ENCODE measurements around the gene BCAR3.

The BCAR3 gene

DNA sequence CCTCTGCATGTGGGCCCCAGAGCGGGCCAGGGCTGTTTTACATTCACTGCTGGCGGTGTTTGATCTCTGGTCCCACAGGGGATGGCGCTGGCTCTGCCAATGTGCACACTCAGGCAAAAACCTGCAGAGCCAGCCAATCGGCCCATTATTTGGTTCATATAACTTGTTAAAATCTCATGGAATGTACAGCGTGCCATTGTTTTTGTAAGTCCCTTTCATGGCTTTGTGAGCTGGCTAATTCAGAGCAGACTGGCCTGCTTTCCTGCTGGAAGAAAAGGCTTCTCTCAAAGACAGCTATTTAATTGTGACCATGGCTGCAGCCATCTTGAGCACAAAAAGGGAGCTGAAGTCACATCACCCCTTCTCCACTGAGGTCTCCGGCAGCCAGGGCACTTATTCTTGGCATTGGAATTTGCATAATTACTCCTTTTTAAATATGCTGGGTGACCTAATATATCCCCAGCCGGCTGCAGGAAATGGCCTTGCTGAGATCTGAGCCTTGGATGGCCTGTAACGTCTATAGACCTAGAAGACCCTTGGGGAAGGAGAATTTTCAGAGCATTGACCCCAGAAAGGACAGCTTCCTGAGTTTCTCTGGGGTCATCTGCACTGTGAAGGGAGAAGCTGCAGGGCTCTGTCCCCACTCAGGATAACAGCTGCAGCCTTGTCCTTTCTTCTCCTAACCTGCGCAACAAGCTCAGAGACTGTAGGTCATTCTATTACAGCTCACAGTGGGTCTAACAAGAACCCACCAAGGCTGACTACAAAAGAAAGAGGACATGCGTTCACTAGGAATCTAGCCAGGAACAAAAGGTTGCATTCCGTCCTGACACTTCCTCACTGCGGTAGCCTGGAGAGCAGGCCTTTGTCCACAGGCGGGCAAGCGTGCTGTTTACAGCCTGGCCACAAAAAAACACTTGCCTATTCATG lies 45.8 kb downstream of the BCAR3 start:
- DNase-seq: no peak

DNA sequence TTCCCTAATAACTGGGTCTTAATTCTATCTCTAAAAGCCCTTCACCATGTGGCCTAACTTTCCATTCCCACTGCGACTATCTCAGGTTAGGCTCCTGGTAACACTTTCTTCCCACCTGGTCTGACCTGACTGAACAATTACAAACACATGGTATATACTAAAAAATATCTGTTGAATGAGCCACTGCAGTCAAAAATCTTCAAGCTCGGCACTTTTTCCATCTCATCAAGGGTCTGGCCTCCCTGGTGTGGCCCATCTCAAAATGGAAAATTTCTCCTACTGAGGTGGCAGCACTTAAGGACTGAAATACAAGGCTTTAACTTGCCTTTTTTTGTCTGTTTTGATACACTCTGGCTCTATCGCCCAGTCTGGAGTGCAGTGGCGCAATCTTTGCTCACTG lies 48.3 kb downstream of the BCAR3 start:
- DNase-seq: no peak

DNA sequence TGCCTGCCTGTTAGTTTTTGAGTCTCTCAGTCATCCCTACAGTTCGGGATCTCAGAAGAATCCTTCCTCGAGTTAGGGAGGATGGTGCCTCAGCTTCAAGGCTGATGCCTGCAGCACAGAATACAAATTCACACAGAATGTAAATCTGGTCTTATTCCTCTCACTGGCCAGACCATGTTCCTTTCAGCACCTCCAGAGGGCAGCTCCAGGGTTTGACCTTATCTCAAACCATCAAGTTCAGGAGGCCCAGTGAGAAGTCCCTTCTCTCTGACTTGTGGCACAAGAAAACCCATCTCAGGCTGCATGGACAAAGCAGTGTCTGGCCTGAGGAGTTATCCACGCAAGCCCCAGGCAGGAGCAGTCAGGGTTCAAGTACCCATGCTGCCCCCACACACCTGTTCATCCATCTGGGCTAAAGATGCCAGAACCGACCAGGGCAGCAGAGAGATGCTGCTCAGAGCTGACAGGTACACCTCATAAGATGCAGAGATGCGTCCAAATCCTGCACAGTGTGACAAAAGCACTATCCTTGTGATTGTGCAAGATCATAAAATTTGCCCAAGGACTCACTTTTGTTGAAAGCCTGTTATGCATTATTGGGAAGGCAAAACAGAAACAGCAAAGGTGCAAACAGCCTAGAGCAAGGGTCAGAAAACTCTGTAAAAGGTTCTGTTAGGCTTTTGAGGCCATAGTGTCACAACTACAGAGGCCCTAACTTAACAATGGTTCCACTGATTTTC lies 49.8 kb downstream of the BCAR3 start:
- no peak for DNase-seq

DNA sequence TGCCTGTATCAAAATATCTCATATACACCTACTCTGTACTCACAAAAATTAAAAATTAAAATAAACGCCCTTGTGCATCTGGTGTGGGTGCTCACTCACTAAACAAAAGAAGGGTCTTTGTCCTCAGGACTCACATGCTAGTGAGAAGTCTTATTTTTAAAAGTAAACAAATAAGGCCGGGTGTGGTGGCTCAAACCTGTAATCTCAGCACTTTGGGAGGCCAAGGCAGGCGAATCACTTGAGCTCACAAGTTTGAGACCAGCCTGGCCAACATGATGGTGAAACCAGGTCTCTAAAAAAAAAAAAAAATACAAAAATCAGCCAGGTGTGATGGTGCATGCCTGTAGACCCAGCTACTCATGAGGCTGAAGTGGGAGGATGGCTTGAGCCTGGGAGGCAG lies 51.5 kb downstream of the BCAR3 start:
- DNase-seq: no peak

DNA sequence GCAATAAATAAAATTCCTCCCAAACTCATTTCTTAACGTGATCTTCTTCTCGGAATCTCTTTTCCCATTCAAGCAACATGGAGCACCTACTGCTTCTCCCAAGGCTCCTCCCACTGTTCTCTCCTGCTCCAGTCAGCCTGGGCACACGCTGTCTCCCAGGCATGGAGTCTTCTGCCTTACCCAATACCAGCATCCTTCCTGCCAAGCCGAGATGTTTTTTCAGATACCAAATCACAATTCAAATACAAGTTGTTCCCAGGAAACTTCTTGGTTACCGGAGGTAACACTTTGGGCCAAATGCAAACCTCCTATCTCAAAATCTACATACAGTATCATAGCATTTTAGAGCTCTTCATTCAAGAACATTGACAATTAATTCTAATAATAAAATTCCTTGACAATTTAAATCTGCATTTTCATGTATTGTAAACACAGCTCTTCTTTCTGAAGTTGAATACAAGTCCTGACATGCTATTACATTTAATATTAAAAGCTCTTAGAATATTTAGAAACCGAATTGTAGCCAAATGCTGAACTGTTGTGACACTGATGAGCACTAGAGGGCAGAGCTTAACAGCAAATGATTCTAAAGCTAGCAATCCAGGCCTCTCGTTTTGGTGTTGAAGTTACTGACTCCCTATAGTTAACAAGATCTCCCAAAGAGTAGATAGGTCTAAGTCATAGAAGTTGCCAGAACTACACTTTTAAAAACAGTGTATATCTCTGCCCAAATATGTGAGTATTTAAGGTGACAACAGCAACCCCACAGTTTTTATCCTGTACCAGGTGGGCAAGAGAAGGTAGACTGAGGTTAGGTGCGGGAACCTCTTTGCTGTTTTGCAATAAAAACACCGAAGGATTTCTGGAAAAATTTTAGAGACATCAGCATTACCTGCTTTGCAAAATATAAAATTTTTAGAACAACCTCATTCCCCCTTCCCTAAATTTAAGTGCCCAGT lies 52.3 kb downstream of the BCAR3 start:
- no peak for DNase-seq

DNA sequence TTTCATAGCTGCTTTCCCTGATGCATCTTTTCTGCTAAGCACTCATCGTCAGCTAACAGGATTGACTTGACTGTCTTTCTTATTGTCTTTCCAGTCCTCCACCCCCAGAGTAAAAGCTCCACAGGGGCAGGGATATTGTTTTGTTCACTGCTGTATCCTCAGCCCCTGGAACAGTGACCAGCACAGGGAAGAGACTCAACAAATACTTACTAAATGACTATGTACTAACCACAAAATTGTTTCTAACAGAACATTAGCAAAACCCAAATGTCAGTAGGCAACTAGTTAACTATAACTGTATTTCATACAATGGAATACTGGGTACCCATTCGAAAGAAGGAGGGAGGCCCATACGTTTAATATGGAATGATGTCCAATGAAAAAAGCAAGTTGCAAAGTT lies 53.0 kb downstream of the BCAR3 start:
- no peak for DNase-seq

DNA sequence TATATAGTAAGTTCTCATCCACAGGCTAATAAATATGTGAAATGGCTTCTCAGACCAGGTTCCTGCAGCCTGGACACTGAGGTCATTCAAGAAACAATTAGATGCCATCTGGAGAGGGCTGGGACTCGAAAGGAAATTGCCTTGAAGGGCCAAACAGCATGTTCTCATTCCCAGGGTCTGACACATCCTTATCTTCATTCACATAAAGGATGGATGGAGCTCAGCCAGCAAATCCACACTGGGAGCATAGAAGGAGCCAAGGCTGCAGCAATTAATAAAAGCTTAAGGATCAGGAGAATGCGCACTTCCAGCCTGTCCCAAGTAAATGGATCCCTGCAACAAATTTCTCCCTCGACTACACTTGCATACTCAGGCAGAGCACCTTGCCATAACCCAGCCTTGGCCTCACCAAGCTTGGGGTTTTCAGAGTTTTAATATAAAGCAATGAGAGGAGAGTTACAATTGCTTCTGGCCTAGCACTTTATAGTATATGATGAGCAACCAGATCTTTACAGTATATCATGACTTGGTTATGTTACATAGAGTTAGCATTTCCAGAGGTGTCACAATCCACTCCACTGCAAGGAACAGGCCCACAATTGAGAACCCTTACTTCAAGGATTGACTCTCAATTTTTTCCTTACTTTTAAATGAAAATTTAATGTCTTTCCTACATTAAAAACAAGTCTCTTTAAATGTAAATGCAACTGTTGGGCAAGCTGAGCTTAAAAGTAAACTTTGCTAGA lies 55.9 kb downstream of the BCAR3 start:
- DNase-seq: no peak

DNA sequence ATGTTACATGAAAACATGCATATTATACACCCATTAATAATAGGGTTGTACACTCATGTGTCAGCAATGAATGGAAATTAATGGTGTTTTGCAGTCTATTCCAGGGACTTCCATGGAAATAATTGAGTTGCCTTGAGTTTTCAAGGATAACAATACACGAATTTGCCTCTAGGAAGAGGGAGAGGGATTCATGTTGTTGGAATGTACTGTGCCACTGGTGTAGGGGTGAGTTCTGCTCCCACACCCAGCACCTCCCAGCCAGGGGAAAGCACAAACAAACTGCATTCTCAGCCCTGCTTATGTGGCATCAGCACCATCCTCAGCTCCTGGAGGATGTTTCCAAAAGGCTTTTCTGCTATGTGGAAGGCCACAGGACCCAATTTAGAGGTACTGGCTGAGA lies 57.8 kb downstream of the BCAR3 start:
- DNase-seq: no peak

DNA sequence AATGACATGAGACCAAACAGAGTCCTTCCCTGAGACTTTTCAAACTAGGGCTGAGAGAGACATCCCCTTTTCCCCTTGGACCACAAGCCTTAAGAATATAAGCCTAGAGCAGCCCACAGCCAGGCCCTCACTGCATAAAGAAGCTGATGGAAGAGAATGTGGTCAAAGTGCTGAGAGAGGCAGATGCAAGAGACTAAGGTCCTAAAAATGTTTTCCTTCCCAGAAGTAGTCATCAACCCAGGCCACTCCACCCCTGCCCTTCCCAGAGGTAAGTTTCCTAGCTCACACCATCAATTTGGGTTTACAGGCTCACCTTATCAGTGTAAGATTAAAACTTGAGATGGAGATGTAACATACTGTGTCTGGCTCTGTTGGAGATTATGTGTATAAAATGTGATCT lies 58.2 kb downstream of the BCAR3 start:
- no peak for DNase-seq

DNA sequence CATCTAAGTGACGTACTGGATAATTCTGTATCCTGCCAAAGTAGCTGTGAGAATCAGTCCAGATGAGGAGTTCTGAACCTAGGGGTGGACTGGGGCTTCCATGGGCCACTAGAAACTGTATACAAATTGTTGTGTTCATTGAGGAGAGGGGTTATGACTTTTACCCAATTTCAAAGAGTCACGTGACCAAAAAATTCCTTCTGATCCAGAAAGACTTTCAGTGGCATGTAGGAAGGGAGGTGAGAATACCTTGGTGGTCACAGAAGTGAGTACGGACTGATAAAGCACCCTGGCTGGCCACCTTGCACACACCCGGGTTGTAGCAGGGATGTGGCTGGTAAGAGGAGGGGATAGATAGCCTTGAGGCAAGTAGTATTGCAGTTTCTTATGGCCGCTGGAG lies 60.4 kb downstream of the BCAR3 start:
- no peak for DNase-seq

DNA sequence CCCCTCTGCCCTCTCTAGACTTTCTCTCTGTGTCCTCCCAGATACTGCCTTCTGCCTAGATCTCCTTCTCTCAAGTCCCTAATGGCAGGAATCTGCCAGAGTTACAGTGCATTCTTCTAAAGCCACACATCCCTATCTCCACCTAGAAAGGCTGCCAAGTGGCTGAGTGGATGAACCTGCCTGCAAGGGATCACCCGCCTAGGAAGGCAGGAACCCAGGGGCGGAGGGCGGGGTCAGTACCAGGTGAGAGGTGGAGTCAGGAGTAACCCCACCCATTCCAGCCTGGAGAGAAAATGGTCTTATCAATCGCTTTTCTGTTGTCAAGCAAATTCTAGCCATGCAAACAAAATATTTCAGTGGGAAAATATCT lies 60.8 kb downstream of the BCAR3 start:
- no peak for DNase-seq

DNA sequence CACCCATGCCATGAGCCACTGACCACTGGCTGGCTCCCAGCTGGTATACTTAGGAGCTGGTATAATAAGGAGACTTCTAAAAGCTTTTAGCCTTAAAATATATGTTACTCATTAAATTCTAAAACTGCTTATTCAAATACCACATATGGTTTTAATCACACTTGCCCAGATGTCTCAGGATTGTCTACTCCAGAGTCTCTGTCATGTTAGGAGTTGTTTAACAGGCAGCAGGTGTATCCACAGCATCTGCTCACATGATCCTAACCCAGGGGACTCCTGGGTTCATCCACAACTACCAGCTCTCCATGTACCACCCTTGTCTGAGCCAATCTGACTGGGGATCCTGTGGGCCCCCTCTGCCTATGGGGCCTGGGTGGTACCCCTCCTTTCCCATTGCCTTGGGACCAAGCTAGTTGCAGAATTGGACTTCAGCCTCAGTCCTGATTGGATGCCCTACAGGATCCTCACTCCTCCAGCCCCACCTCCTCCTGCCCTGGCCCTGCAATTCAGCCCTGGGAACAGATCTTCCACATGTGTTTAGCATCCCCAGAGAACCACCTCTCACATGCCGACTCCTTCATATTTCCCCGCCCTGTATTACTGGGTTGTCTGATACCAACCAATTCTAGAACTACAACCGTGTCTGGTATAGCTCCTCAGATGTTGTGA lies 61.3 kb downstream of the BCAR3 start:
- DNase-seq: no peak

DNA sequence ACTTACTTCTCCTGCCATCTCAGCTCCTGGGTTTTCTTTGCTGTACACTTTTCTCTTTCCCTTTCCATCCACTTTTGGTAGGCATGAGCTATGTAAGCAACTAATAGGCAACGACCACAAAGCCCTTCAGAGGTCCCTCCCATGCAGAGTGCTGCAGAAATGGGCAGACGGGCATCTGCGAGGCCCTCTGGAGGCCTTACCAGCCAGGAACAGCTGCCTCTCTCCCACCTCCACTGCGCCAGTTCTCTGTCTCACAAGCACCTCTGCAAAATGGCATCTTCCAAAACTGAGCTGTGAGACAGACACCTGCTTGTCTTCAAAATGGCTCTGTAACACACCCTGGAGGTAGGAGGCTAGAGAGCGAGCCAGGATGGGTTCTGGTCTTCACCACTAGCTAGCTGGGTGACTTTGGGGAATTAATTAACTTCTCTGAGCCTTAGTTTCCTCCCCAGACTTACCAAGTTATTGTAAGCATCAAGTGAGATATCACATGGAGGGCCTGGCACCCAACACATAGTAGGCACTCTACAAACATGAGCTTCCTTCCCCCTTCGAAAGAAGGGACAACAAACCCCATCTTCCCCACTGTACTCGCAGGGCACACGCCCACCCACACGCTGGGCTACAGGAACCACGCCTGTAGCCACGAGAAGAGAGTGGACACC lies 62.0 kb downstream of the BCAR3 start:
- no peak for DNase-seq

DNA sequence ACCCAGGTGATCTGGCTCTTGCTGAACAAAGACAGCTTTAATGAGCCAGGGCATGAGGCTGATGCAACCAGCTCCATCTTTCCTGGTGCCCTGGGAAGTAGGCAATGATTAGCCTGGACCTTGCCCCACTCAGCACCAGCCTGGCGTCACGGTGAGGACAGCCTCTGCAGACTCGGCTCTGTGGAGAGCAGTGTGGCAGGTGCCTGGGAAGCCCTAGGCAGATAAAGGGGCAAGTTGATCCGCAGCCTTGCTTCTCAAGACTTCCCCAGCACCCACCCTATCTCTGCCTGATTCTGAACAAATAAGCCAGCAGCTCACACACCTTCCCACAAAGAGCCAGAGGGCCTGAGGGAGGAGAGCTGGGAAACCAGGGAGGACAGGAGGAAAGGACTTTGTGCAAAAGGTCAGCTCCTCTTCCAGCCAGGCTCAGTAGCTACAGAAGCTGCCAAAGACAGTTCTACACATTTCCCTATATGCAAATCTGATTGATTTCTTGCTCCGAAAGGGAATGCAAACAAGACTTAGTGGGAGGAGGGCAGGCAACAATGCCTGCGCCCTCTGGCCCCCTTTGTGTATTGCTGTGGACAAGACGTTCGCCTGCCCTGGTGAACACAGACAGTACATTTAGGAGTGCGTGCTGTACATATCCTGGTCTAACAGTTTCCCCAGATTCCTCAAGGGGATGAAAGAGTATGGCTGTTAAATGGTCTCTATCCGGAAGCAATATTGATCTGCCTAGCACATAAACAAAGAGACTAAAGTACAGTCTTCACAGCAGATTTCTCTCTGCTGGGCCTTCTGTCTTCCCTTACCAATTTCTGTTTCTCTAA lies 63.8 kb downstream of the BCAR3 start:
- no peak for DNase-seq

DNA sequence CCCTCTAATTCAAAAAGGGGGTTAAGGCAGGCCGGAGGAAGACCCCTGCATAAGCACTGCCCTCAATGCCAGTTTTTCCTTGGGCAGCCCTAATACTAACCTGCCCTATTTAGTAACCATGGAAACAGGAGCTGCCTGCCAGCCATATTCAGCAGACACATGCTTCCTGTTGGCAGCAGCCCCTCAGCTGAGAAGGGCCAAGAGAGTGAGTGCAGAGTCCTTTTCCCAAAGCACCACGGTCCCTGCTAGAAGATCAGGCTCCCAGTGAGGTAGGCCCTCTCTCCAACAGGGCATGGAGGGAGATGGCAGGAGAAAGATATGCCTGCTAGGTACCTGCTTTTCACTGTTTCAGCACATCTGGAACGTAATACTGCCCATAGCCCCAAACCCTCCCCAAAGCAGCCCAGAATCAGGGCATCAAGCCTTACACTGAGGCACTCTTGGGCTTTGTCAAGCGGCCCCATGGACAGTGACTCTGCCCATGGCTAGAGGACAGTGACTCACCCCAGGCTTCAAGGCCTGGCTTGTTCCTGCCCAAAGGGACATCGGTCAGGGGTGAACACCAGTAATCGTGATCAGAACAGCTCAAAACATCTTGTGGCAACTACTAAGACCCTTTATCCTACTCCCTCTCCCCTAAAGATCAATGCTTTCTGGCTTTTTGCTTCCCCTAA lies 64.5 kb downstream of the BCAR3 start:
- DNase-seq: no peak

DNA sequence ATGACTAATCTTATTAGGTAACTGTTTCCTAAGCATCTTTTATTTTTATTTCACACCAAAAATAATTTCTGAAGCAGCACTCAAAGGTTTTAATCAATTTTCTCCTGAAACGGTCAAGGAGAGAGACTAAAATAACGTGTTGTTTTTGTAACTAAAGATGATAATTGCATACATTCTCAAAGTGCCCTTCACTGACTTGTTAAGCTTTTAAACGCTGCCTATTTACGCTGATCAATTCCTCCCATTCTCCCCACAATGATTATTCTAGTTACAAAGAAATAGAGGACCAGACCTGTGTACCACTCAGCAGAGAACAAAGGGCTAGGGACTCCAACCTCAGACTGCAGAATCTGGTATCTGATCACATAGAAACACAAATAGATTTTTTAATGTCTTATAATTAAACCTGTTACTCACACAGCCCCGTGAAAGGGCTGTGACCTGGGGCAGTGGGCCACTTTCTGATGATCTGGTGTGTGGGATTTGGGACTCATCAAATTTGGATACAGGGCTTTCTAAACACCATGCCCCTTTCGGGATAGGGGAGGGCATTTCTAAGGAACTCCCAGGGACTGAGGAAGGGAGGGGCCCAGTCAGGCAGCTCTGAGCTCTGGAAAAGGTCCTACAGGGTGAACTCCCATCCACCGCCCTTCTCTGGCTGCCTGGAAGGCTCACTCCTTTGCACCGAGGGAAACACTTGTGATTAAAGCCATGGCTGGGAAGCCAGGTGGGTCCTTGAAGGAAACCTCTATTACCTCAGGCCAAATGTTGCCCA lies 65.2 kb downstream of the BCAR3 start:
- DNase-seq: no peak

DNA sequence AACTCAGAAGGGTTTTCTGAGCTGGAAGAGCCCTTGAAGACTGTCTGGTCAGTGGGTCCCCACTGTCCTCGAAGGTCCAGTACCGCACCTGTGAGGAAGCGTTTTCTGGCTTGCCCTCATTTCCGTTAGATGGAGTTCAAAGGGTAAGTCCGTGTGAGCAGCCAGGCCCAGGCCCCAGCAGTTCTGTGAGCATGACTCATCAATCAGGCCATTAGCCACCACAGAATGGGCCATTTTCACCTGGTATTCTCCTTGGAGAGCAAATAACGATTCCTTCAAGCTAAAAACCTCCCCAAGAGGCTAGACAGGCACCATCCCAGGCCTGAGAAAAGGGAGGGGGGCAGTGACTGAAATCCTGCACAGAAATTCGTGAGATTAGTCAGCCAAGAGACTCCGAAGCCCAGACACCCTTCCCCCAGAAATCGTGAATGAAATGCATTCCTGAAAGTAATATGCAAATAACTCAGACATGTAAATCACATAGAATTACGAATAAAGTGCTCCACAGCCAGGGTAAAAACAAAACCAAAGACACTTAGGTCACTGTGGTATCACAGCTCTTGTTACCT lies 66.0 kb downstream of the BCAR3 start:
- DNase-seq: no peak

DNA sequence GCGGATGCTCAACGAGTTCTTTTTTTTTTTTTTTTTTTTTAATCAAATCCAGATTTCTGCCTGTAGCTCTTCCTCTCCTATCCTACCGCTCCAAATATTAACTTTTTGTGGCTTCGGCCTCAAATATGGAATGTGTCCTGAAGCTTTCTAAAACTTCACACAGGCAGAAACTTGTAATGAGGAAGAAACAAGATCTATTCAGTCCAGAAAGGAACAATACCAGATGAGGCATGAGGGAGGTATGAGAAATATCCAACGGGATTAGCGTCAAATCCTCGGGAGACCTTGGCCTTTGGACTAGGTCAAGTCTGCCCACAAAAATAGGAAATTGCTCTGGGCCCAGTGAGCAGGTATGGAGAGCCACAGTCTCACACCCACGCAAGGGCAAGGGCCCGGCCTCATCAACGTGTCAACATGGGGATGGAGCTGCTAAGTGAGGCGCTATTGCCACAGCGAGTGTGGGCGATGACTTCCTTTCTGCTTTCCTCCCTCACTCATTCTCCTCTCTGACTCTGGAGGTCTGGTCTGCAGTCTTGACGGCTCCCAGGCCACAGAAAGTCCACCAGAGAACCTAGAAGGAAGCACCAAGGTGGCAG lies 66.6 kb downstream of the BCAR3 start:
- DNase-seq: no peak
